Naive thymus-derived CD4-positive, alpha-beta T cell (primary cell): ENCODE data around the gene EXOC3. TPM values are rescaled to one million over a fixed set of nuclear protein-coding genes. Genes with fewer than 3 reads are reported as not detected.
A peak's percentile ranks its signal among the peaks of the same experiment; 100 is the strongest.

Source experiments
- ATAC-seq: fragments of 150-1000 bp; cut with Tn5 transposase; 2 replicates; pipeline ENCODE4 v1.10.0; 2021; ENCODE audit warnings: mild to moderate bottlenecking, moderate library complexity
- CTCF ChIA-PET: fragments of 350-600 bp; sonication (Branson Sonifier 250); formaldehyde crosslinking; loops from one replicate; lab custom pipeline; 2021; ENCODE audit warnings: antibody characterized with exemption; lab: Charles Lee
- POLR2A ChIA-PET: fragments of 350-600 bp; sonication (Branson Sonifier 250); formaldehyde crosslinking; loops from one replicate; lab custom pipeline; 2021; ENCODE audit warnings: antibody characterized with exemption, inconsistent platforms; lab: Charles Lee
- DNase-seq, 9 donors: peaks; one replicate each; pipeline versions ENCODE4 v3.0.0 to v3.0.0-alpha.2; 2020 to 2022; ENCODE audit warnings: mixed read lengths in 1 of 9
- H3K27ac ChIP-seq: one replicate; pipeline ENCODE4 v1.7.0; 2013; ENCODE audit warnings: mild to moderate bottlenecking, low read depth, low read length, moderate library complexity
- H3K27me3 ChIP-seq, 2 donors: one replicate each; pipeline ENCODE4 v1.7.0; 2013; ENCODE audit warnings: low read length in 2 of 2, mild to moderate bottlenecking in 2 of 2, moderate library complexity in 2 of 2; ENCODE audit not compliant: control insufficient read depth in 2 of 2, insufficient read depth in 2 of 2
- H3K36me3 ChIP-seq, 3 experiments: 1 replicate in 2 of 3; 2 replicates in 1 of 3; pipeline ENCODE4 v1.7.0; 2013; ENCODE audit warnings: low read length in 3 of 3, mild to moderate bottlenecking in 3 of 3, moderate library complexity in 1 of 3; ENCODE audit not compliant: insufficient read depth in 3 of 3, control insufficient read depth in 2 of 3
- H3K4me1 ChIP-seq, 2 donors: one replicate each; pipeline ENCODE4 v1.7.0; 2013; ENCODE audit warnings: low read length in 2 of 2, mild to moderate bottlenecking in 2 of 2, moderate library complexity in 1 of 2; ENCODE audit not compliant: control insufficient read depth in 2 of 2, insufficient read depth in 2 of 2
- H3K4me3 ChIP-seq: 2 replicates; pipeline ENCODE4 v1.7.0; 2013; ENCODE audit warnings: mild to moderate bottlenecking, low read length
- H3K9me3 ChIP-seq, 3 experiments: 1 replicate in 2 of 3; 2 replicates in 1 of 3; pipeline ENCODE4 v1.7.0; 2013; ENCODE audit warnings: low read length in 3 of 3; ENCODE audit not compliant: control insufficient read depth in 2 of 3
- H3K27ac Mint-ChIP-seq, 9 donors: one replicate each; pipeline ENCODE4 v1.8.0; 2020 to 2022; ENCODE audit warnings: mixed read lengths in 9 of 9, mild to moderate bottlenecking in 8 of 9, moderate library complexity in 5 of 9, inconsistent platforms in 2 of 9
- H3K27me3 Mint-ChIP-seq, 5 donors: one replicate each; pipeline ENCODE4 v1.8.0; 2021 to 2022; ENCODE audit warnings: mixed read lengths in 5 of 5, mild to moderate bottlenecking in 1 of 5
- H3K36me3 Mint-ChIP-seq, 5 donors: one replicate each; pipeline ENCODE4 v1.8.0; 2020 to 2022; ENCODE audit warnings: mixed read lengths in 5 of 5, mild to moderate bottlenecking in 3 of 5, inconsistent platforms in 1 of 5
- H3K4me1 Mint-ChIP-seq, 7 donors: one replicate each; pipeline ENCODE4 v1.8.0; 2020 to 2022; ENCODE audit warnings: mixed read lengths in 7 of 7, mild to moderate bottlenecking in 3 of 7, inconsistent platforms in 1 of 7
- H3K4me3 Mint-ChIP-seq, 10 donors: one replicate each; pipeline ENCODE4 v1.8.0; 2020 to 2022; ENCODE audit warnings: mild to moderate bottlenecking in 10 of 10, mixed read lengths in 10 of 10, moderate library complexity in 6 of 10, inconsistent platforms in 2 of 10
- H3K9me3 Mint-ChIP-seq, 11 donors: one replicate each; pipeline ENCODE4 v1.8.0; 2020 to 2022; ENCODE audit warnings: mixed read lengths in 11 of 11, mild to moderate bottlenecking in 4 of 11, inconsistent platforms in 1 of 11, moderate library complexity in 1 of 11
- intact Hi-C, 2 donors: fragments of 100-400 bp; cut with micrococcal nuclease; formaldehyde crosslinking; loops; one replicate each; pipeline ENCODE4 v1.15.1; 2023
- polyA plus RNA-seq, 2 donors: library from polyadenylated mRNA; unstranded; fragments of 300-500 nt; fragmentation: Illumina TruSeq; gene quantifications; one replicate each; pipeline ENCODE4 v1.2.3, GENCODE V29; 2021
- total RNA-seq, 6 experiments: library from RNA in 5 of 6; stranded (reverse) in 5 of 6; gene quantifications; 1 replicate in 5 of 6; 2 replicates in 1 of 6; pipeline ENCODE4 v1.2.3 and lab custom pipeline; 2021 to 2026

Gene EXOC3
- total and polyA plus RNA-seq, 7 experiments from 2014 or later, result 44.3 to 105 (median 89.3) TPM

- Histone ChIP-seq H3K9me3 (no peaks in the 10 kb centered on the region), H3K4me1 (no peaks in the 10 kb centered on the region), H3K4me3 (no peak overlapping the region), H3K27ac (no peak overlapping the region), H3K27me3 (no peaks in the 10 kb centered on the region), H3K36me3 (no peaks in the 10 kb centered on the region)
- CTCF ChIA-PET, result interaction anchor here (0.6 kb wide), 1 partner anchor 242 kb away, joined by 4 read pairs; no protein-coding TSS in a partner anchor
- intact Hi-C loops, result loop anchor here in 1 of 2 donors (2.0 kb wide), 1 partner anchor 108 kb away; no protein-coding TSS in a partner anchor
- Mint-ChIP-seq H3K27ac (no peak overlapping the region), H3K4me3 (no peak overlapping the region), H3K9me3 (no peaks in the 10 kb centered on the region), H3K36me3 (peaks cover 0 to 6% (median 0%) of the 10 kb centered on the region in 5 donors), H3K4me1 (peaks cover 0 to 7% (median 2%) of the 10 kb centered on the region in 7 donors), H3K27me3 (peaks cover 0 to 12% (median 3%) of the 10 kb centered on the region in 5 donors)
- DNase-seq (no peak), ATAC-seq (no peak)
- POLR2A ChIA-PET, result no interaction called here
Measured at GRCh38 chr5:430214-430925, 12.6 kb upstream of the EXOC3 start.

- Mint-ChIP-seq H3K9me3 (no peaks in the 10 kb centered on the region), H3K36me3 (peaks cover 0 to 5% (median 0%) of the 10 kb centered on the region in 5 donors), H3K27me3 (peaks cover 0 to 9% (median 3%) of the 10 kb centered on the region in 5 donors), H3K27ac (no peak overlapping the region), H3K4me1 (peaks cover 0 to 2% (median 0%) of the 10 kb centered on the region in 7 donors), H3K4me3 (no peak overlapping the region)
- intact Hi-C loops, result loop anchor here (1.0 to 2.0 kb wide), 2 partner anchors 108 to 243 kb away; no protein-coding TSS in a partner anchor
- DNase-seq (peak in 5 of 9 donors; percentile 9 to 55 (median 29)), ATAC-seq (peak; percentile 70)
- POLR2A ChIA-PET, result no interaction called here
- H3K4me1 ChIP-seq, result no peaks in the 10 kb centered on the region
- H3K36me3 ChIP-seq, result no peaks in the 10 kb centered on the region
- no peak overlapping the region for H3K4me3 ChIP-seq
- H3K9me3 ChIP-seq, result no peaks in the 10 kb centered on the region
- CTCF ChIA-PET, result no interaction called here
- no peaks in the 10 kb centered on the region for H3K27me3 ChIP-seq
- no peak overlapping the region for H3K27ac ChIP-seq
Measured at GRCh38 chr5:431001-431710, 11.8 kb upstream of the EXOC3 start.

- no peaks in the 10 kb centered on the region for H3K9me3 ChIP-seq
- H3K27me3 ChIP-seq, result no peaks in the 10 kb centered on the region
- ATAC-seq, result no peak
- Mint-ChIP-seq H3K4me3 (no peak overlapping the region), H3K36me3 (no peaks in the 10 kb centered on the region), H3K27ac (no peak overlapping the region), H3K27me3 (peaks cover 0 to 5% (median 3%) of the 10 kb centered on the region in 5 donors), H3K9me3 (no peaks in the 10 kb centered on the region), H3K4me1 (peaks cover 0 to 2% (median 0%) of the 10 kb centered on the region in 7 donors)
- no peak overlapping the region for H3K27ac ChIP-seq
- ChIA-PET CTCF (no interaction called here), POLR2A (no interaction called here)
- no peaks in the 10 kb centered on the region for H3K4me1 ChIP-seq
- no peaks in the 10 kb centered on the region for H3K36me3 ChIP-seq
- intact Hi-C loops, result loop anchor here (1.0 to 2.0 kb wide), 2 partner anchors 109 to 243 kb away; no protein-coding TSS in a partner anchor
- no peak for DNase-seq
- H3K4me3 ChIP-seq, result no peak overlapping the region
Measured at GRCh38 chr5:431711-432050, 11.3 kb upstream of the EXOC3 start.

- DNase-seq (no peak), ATAC-seq (no peak)
- Mint-ChIP-seq H3K4me1 (peaks cover 0 to 2% (median 0%) of the 10 kb centered on the region in 7 donors), H3K36me3 (no peaks in the 10 kb centered on the region), H3K4me3 (no peak overlapping the region), H3K27me3 (peaks cover 0 to 5% (median 0%) of the 10 kb centered on the region in 5 donors), H3K27ac (no peak overlapping the region), H3K9me3 (no peaks in the 10 kb centered on the region)
- intact Hi-C loops, result no loop called here
- H3K27ac ChIP-seq, result no peak overlapping the region
- ChIA-PET POLR2A (no interaction called here), CTCF (interaction anchor here (0.7 to 1.7 kb wide), 2 partner anchors 12 to 898 kb away, joined by 4 to 6 read pairs; no protein-coding TSS in a partner anchor)
- H3K27me3 ChIP-seq, result no peaks in the 10 kb centered on the region
- no peaks in the 10 kb centered on the region for H3K36me3 ChIP-seq
- H3K9me3 ChIP-seq, result no peaks in the 10 kb centered on the region
- H3K4me3 ChIP-seq, result no peak overlapping the region
- no peaks in the 10 kb centered on the region for H3K4me1 ChIP-seq
Measured at GRCh38 chr5:432201-432927, 10.6 kb upstream of the EXOC3 start.

- H3K36me3 Mint-ChIP-seq, result no peaks in the 10 kb centered on the region
- H3K27me3 Mint-ChIP-seq, result peaks cover 0 to 5% (median 0%) of the 10 kb centered on the region in 5 donors
- POLR2A ChIA-PET, result no interaction called here
- H3K9me3 Mint-ChIP-seq, result no peaks in the 10 kb centered on the region
- no peaks in the 10 kb centered on the region for H3K27me3 ChIP-seq
- CTCF ChIA-PET, result interaction anchor here (0.7 to 1.7 kb wide), 2 partner anchors 11 to 897 kb away, joined by 4 to 6 read pairs; no protein-coding TSS in a partner anchor
- H3K4me3 ChIP-seq, result no peak overlapping the region
- H3K36me3 ChIP-seq, result no peaks in the 10 kb centered on the region
- peak in 2 of 9 donors; percentile 4 to 19 for DNase-seq
- H3K4me3 Mint-ChIP-seq, result no peak overlapping the region
- intact Hi-C loops, result no loop called here
- H3K9me3 ChIP-seq, result no peaks in the 10 kb centered on the region
- H3K27ac Mint-ChIP-seq, result no peak overlapping the region
- no peak overlapping the region for H3K27ac ChIP-seq
- no peak for ATAC-seq
- H3K4me1 Mint-ChIP-seq, result peaks cover 0 to 2% (median 0%) of the 10 kb centered on the region in 7 donors
- H3K4me1 ChIP-seq, result no peaks in the 10 kb centered on the region
Measured at GRCh38 chr5:432928-433791, 9.8 kb upstream of the EXOC3 start.

GRCh38 chr5:433836-434235 lies 9.1 kb upstream of the EXOC3 start:
- Mint-ChIP-seq H3K4me3 (no peak overlapping the region), H3K36me3 (no peaks in the 10 kb centered on the region), H3K27me3 (peaks cover 0 to 6% (median 0%) of the 10 kb centered on the region in 5 donors), H3K27ac (no peak overlapping the region), H3K9me3 (no peaks in the 10 kb centered on the region), H3K4me1 (peaks cover 0 to 2% (median 0%) of the 10 kb centered on the region in 7 donors)
- intact Hi-C loops, result no loop called here
- no peaks in the 10 kb centered on the region for H3K9me3 ChIP-seq
- H3K36me3 ChIP-seq, result no peaks in the 10 kb centered on the region
- ATAC-seq, result no peak
- no peak overlapping the region for H3K4me3 ChIP-seq
- no peaks in the 10 kb centered on the region for H3K4me1 ChIP-seq
- peak in 1 of 9 donors; percentile 1 for DNase-seq
- CTCF ChIA-PET, result interaction anchor here (1.7 kb wide), 1 partner anchor 11 kb away, joined by 6 read pairs; no protein-coding TSS in a partner anchor
- no peaks in the 10 kb centered on the region for H3K27me3 ChIP-seq
- no peak overlapping the region for H3K27ac ChIP-seq
- POLR2A ChIA-PET, result no interaction called here
